Stimulated activated CD8-positive, alpha-beta memory T cell treated with anti-CD3 and anti-CD28 coated beads, Interleukin-15, amount 100 ng/mL, for 4 hours (primary cell): ENCODE measurements around the gene EIF4A3.

ENCODE experiments used
- DNase-seq, 2 donors: peaks; one replicate each; pipeline ENCODE4 v3.0.0-alpha.2; 2020; ENCODE audit warnings: low read depth in 2 of 2

The EIF4A3 gene

GRCh38 chr17:80133626-80133970 is 13.3 kb downstream of the EIF4A3 start:
- DNase-seq: no peak

- DNase-seq: no peak
Observed at GRCh38 chr17:80132906-80133625, 13.9 kb downstream of the EIF4A3 start.

- DNase-seq: no peak
Observed at GRCh38 chr17:80130992-80131391, 15.9 kb downstream of the EIF4A3 start.

- no peak for DNase-seq
Observed at GRCh38 chr17:80129006-80129565, 17.8 kb downstream of the EIF4A3 start.

- DNase-seq: no peak
Observed at GRCh38 chr17:80126449-80126715, 20.5 kb downstream of the EIF4A3 start.

- no peak for DNase-seq
Observed at GRCh38 chr17:80125656-80126448, 21.1 kb downstream of the EIF4A3 start.

GRCh38 chr17:80124351-80124981 is 22.5 kb downstream of the EIF4A3 start:
- DNase-seq: no peak

- no peak for DNase-seq
Observed at GRCh38 chr17:80123791-80124190, 23.1 kb downstream of the EIF4A3 start.

GRCh38 chr17:80122926-80123505 is 23.9 kb downstream of the EIF4A3 start:
- no peak for DNase-seq

GRCh38 chr17:80122026-80122575 is 24.8 kb downstream of the EIF4A3 start:
- no peak for DNase-seq

- no peak for DNase-seq
Observed at GRCh38 chr17:80119839-80120238, 27.1 kb downstream of the EIF4A3 start.

GRCh38 chr17:80119271-80119791 is 27.6 kb downstream of the EIF4A3 start:
- no peak for DNase-seq

GRCh38 chr17:80118601-80119270 is 28.2 kb downstream of the EIF4A3 start:
- DNase-seq: no peak

GRCh38 chr17:80117491-80118401 is 29.2 kb downstream of the EIF4A3 start:
- no peak for DNase-seq

- DNase-seq: no peak
Observed at GRCh38 chr17:80116921-80117380, 30.0 kb downstream of the EIF4A3 start.

GRCh38 chr17:80116276-80116920 is 30.5 kb downstream of the EIF4A3 start:
- no peak for DNase-seq

- no peak for DNase-seq
Observed at GRCh38 chr17:80115159-80115558, 31.8 kb downstream of the EIF4A3 start.

- no peak for DNase-seq
Observed at GRCh38 chr17:80114758-80115157, 32.2 kb downstream of the EIF4A3 start.

GRCh38 chr17:80113033-80113484 is 33.9 kb downstream of the EIF4A3 start:
- DNase-seq: no peak
